ENCODE results near the gene F11. TPM values are rescaled to one million over a fixed set of nuclear protein-coding genes. Genes with fewer than 3 reads are reported as not detected.
"Not testable (repeated sequence)": the region's sequence is repeated elsewhere in the genome, so short reads cannot be mapped to it uniquely, and the experiment has no call there.

The F11 gene
- not detected for total RNA-seq

DNA sequence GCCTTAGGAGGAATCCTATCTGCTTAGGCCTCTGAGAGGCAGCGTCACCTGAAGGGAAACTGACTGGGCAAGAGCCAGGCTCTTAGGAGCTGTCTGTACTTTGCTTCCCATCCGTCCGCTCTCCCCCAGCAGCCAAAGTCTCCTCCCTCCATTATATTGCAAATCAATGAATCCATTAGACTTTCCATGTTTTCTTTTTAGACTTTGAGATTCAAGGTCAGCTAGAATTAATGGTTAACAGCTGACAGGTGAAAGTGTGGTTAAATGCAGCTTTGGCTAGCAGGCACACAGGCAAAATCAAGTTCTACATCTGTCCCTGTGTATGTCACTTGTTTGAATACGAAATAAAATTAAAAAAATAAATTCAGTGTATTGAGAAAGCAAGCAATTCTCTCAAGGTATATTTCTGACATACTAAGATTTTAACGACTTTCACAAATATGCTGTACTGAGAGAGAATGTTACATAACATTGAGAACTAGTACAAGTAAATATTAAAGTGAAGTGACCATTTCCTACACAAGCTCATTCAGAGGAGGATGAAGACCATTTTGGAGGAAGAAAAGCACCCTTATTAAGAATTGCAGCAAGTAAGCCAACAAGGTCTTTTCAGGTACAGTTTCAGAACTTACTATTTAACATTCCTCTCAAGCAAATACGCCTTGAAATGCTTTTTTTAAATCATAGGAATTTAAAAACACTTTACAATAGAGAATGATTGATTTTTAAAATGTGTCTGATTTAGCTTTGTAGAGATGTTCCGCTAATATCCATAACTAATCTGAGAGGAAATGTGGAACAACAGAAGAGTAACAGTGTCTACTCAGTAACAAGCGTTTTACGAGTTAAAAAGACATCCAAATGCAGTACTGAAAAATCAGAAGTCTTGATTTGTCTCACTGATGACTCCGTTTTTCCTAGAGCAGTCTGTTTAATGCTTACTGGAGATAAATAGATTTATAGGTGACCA is at the start of gene F11:
TSS of gene F11 (plus strand) at position 507 of the 970 bp plus-strand sequence. CDS start 948 bp downstream, outside the sequence.
- no peak for DNase-seq

DNA sequence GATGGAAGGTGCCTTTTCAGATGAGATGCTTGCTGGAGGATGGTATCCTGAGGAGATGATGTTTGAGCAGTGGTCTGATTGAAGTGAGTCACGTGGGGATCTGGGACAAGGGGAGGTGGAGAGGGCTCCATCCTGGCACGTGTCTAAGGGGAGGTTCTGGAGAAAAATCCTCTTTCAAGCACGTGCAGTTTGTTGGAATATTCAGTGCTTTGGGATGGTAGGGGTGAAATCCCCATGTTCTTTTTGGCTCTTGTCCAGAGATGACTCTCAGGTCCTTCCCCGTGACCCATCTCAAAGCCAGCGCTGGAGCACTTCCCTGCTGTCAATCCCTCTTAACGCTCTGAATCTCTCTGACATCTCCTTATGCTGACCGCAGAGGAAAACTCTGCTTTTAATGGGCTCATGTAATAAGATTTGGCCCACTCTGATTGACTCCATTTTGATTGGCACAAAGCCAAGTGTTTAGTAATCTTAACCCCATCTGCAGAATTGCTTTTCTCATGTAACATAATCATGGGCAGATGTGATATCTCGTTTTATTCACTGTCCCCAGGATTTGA is 49.4 kb upstream of the F11 start:
- no peak for DNase-seq

DNA sequence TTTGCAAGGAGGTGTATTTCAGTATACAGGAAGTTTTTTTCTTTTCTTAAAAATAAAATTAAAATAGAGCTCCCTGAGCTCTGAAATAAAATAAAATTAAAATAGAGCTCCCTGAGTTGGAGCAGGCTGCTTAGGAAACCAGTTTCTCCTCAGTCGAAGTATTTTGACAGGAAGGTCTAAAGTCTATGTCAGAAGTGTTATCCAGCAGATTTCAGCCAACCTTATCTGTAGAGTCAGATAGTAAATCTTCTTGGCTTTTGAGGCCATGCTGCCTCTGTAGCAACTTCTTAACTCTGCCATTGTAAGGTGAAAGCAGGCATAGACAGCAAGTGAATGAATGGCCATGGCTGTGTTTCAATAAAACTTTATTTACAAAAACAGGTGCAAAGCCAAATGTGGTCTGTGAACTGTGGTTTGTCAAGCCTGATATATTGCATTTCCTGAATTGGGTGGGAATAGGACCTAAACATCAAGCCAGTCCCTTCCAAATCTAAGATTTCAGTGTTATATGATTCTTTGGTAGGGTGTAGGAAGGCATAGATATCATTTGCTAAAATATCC is 48.2 kb upstream of the F11 start:
- no peak for DNase-seq

DNA sequence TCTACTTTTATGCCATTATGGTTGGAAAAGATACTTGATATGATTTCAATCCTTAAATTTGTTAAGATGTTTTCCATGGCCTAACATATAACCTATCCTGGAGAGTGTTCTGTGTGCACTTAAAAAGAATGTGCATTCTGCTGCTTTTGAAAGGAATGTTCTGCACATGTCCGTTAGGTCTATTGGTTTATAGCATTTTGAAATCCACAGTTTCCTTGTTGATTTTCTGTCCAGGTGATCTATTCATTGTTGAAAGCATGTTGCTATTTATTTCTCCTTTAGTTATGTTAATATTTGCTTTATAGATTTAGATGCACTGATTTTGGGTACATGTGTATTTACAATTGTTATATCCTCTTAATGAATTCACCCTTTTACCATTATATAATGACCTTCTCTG is 44.4 kb upstream of the F11 start:
- DNase-seq, result no peak

DNA sequence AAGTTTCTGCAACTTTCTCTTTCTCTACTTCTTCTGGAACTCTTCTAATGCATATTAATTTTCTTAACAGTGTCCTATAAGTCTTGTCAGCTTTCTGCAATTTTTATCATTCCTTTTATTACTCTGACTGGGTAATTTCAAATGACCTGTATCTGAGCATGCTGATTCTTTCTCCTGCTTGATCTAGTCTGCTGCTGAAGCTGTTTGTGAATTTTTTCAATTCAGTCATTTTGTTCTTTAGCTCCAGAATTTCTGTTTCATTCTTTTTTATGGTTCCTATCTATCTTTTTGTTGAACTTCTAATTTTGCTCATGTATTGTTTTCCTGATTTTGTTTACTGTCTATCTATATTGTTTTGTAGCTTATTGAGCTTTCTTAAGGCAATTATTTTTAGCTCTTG is 40.1 kb upstream of the F11 start:
- DNase-seq, result no peak

DNA sequence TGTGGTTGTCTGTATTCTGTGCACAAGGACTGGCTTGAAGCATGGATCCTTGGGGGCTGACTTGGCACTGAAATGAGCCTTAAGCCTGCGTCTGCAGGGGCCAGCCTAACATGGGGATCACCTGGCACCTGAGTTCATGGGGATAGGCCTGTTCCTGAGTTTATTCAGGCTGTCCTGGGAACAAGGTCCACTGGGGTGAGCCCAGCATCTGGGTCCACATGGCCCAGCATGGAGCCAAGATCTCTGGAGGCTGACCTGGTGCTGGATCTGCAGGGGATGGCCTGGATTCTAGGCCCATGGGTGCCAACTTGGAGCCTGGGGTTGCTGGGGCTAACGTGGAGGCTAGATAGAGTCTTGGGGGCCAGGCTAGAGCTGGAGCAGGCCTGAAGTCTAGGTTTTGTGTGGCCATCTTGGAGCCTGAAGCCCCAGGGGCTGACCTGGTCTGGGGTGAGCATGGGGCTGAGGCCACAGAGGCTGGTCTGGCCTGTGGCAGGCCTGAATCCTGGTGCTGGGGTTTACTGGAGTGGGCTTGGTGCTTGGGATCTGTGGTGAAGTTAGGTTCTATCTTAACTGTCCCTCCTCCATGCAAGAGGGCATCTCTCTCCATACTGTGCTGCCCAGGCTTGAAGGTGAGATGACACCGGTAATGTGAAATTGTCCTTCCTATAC is 39.3 kb upstream of the F11 start:
- DNase-seq, result no peak

DNA sequence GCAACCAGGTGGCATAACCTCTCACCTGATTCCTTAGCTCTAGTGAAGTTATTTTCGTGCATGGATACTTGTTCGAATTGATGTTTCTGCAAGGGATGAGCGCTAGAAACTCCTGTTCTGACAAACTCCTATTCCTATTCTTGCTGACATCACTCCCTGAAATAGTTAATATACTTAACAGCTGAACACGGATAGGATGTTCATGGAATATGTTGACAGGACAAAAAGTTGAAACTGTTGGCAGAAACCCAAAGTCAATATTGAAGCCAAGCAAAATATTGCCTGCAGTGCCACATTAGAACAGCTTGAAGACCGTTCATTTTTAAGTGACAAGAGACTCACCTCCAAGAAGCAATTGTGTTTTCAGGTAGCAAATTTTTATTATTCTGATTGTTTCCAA is 38.8 kb upstream of the F11 start, which contains the start of gene KLKB1:
TSS of gene KLKB1 (plus strand) at position 287 of the 400 bp plus-strand sequence. CDS start 689 bp downstream, outside the sequence.
- no peak for DNase-seq

DNA sequence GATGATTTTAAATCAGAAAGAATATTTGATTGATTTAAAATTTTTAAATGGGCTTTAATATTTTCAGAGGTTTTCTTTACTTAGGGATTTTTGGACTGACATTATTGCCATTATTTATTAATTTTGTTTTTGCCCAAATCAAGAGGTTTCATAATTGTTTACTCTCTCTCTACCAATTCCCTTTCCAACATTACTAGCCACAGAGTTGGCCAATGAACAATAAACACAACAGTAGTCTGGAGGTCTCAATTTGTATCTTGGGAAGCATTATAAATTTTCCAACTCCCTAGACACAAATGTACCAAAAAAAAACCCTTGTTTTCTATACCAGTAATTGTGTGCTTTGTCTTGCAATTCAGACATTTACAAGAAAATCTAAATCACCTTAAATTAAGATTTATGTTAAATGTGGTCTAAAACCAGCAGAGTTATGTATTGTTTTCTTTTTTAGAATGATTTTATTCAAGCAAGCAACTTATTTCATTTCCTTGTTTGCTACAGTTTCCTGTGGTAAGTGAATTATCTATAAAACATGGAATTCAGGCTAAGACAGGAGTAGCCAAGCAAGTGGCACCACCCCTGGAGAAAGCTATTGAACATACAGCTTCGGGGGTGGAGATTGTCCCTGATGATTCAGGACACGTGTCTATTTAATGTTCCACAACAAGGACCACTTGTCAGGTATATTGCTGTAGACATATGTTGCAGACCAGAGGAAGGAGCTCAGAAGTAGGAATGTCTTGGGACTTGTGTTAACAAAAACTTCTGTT is 38.1 kb upstream of the F11 start:
- no peak for DNase-seq

DNA sequence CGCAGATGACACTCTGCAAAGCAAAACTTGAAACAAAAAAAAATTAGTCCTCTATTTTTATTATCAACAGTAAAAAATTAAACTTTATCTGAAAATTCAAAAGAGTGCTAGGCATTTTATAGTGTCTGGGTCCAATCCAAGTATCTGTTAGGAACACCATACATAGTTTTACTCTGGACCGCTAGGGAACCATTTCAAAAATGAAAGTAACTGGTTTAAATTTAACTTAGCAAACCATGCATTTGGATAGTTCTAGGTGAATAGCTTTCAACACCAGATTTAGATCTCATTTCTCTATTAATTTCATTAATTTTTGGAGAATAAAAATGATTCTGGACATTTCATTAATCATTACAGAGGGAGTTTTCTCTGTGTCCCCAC is 37.5 kb upstream of the F11 start:
- no peak for DNase-seq

DNA sequence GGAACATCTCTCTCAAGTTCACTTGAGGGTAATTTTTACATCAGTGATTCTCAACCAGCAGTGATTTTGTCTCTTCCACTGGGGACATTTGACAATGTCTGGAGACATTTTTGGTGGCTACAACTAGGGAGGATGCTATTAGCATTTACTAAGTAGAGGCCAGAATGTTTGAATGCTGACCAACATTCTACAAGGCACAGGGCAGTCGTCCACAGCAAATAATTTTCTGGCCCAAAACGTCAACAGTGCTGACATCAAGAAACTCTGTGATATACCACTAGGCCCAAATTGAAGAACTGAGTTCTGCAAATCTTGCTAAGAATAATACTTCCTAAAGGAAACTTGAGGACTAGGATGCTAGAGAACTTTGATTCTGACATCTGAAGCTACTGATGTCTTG is 31.6 kb upstream of the F11 start:
- DNase-seq, result no peak

DNA sequence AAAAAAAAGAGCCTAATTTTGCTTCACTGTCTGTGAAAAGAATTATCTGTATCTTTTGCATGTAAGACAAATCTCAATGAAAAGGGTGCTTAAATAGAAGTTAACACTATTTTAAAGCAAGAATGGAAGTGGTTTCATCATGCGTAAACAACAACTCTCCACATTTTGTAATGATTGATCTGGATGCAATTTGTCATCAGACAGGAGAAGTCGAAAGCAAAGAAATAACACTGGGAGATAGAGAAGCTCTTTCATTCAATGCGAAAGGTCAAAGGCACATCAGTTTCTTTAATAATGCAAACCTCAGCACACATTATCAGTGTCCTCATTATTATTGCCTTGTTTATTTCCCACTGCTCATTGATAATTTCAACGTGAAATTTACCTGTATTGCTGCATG is 29.9 kb upstream of the F11 start:
- DNase-seq, result no peak

DNA sequence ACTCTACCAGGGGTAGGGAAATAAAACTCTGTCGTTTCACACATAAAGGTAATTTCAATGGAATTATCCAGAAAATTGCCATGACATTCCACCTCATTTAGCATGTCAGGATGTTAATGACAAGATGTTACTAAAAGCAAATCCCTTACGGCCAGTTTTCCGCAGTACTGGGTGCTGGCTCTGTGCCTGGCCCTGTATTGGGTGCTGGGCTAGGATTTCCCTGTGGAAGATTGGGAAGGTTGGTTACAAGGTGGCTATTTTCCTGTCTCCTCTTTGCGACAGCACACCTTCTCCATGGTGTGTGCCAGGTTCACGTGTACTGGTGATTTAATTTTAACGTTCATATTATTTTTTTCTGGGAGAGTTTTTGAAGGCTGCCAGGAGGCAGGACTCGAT is 25.5 kb upstream of the F11 start:
- no peak for DNase-seq

DNA sequence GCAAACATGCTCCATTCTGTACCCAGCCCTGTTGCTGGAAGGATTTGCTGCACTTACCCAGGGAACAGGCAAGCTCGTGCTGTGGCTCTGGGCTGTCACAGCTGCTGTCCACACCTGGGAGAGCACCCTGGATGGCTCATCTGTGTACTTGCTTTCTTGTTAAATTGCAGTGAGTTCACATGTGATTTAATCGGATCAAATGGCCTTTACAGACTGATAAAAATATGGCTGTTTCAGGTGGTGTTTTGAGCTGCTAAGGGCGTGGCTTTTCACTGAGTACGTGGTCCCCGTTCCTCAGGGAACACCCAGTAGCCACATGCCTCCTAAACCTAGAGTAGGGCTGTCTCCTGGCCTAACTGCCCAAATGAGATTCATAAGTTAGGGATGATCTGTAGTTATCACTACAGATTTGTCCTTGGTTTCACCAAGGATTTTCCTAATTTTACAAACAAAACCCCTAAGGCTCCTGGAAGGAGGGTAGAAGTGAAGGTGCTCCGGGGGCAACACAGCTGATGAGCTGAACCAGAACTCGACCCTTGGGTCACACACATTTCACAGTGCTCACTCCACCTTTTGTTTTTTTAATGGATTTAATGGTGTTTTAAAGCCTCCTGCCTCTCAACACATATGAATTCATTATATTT is 25.0 kb upstream of the F11 start:
- DNase-seq, result no peak

DNA sequence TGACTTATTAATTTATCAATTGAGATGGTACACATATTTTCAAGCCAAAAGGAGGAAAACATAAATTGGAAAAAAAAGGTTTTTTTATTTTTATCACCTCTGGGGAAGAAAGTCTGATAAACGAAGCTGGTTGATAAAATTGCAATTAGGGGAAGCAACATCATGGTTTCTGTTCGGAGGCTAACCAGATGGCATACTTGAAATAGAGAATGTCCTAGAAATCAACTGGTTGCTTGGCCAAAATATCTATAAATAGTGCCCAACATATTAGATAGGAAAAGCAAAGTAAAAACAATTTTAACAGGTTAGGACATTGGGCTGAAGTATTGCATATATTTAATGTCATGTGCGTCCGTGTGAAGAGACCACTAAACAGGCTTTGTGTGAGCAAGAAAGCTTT is 24.4 kb upstream of the F11 start:
- no peak for DNase-seq

DNA sequence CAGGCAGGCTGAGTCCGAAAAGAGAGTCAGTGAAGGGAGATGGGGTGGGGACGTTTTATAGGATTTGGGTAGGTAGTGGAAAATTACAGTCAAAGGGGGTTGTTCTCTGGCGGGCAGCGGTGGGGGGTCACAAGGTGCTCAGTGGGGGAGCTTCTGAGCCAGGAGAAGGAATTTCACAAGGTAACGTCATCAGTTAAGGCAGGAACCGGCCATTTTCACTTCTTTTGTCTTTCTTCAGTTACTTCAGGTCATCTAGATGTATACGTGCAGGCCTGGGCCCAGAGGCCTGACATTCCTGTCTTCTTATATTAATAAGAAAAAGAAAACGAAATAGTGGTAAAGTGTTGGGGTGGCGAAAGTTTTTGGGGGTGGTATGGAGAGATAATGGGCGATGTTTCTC is 24.0 kb upstream of the F11 start:
- not testable (repeated sequence) for DNase-seq

DNA sequence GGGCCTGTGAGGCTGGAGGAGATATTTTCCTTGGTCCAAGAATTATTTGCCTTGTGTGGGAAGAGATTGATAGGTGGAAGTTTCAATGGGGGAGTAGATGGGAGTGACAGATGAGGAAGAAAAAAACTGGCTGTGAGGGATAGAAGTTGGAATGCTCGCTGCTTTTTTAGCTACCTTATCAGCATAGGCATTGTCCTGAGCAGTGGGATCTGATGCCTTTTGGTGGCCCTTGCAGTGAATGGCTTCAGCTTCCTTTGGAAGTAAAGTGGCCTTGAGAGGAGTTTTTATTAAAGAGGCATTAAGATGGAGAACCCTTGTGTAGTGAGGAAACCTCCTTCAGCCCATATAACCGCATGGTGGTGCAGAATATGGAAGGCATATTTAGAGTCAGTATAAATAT is 22.7 kb upstream of the F11 start:
- DNase-seq, result no peak

DNA sequence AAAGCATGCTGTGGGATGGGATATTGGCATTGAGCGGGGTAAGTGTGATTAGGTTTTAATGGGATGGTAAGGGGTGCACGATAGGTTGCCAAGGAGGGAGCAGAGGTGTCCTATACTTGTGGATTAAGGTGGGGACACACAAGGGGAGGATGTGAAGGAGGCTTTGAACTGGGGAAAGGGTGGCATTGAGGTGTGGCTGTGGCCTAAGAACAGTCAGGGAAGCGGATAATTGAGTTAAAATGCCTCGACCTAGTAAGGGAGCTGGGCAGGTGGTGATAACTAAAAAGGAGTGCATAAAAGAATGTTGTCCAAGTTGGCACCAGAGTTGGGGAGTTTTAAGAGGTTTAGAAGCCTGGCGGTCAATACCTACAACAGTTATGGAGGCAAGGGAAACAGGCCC is 21.2 kb upstream of the F11 start:
- no peak for DNase-seq

DNA sequence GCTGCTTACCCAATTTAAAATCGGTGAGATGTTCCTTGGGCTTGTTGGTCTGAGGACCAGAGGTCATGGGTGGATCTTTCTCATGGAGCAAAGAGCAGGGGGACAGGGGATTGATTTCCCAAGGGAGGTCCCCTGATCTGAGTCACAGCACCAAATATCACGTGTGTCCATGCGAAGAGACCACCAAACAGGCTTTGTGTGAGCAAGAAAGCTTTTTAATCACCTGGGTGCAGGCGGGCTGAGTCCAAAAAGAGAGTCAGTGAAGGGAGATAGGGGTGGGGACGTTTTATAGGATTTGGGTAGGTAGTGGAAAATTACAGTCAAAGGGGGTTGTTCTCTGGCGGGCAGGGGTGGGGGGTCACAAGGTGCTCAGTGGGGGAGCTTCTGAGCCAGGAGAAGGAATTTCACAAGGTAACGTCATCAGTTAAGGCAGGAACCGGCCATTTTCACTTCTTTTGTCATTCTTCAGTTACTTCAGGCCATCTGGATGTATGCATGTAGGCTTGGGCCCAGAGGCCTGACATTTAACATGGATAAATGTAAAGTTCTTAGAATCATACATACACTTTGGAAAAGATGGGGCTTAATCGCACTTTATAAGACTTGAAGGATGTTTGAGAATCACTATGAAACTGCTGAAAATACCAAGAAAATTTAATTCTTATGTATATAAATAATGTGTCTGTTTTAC is 18.8 kb upstream of the F11 start:
- DNase-seq, result not testable (repeated sequence)

DNA sequence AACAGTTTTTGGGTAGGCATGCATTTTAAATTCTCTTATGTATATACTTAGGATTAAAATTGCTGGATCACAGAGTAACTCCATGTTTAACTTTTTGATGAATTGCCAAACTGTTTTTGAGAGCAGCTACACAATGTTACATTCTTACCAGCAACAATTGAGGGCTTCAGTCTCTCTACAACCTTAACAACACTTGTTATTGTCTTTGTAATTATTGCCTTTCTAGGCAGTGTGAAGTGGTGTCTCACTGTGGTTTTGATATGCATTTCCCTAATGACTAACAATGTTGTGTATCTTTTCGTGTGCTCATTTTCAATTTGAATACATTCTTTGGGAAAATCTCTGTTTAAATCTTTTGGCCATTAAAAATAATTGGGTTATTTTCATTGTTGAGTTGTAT is 17.3 kb upstream of the F11 start:
- DNase-seq, result no peak

DNA sequence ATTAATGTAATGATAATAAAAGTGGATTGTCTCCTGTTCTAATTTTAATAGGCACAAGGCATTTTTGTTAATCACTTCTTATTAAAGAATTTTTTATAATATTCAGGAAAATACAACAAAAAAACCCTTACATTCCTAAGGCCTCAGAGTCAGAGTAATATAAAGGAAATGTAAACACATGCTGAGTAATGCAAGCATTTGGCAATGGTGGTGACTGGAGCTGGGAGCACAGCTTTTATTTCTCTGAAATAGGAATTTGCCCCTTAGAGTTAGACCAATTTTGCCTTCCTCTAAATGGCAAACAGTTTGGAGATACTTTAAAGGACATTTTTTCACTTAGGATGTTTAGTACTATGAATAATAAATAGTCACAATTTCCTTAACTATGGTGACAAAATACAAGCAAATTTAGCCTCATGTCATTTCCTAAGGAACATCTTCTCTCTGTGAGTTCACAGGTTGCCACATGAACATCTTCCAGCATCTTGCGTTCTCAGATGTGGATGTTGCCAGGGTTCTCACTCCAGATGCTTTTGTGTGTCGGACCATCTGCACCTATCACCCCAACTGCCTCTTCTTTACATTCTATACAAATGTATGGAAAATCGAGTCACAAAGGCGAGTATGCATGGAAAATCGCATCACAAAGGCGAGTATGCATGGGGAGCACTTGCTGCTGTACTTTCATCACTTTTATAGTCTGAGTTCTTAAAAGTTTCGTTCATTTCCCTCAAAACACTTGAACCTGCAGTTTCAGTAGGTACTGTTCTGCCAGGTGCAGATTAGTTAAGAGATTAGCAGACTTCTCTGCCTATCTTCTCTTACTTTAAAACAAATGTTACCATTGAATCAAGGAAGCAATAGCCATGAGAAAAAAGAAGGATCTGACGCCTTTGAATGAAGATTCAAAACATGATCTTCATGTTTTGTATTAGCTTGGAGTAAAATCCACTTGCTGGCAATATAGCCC is 15.9 kb upstream of the F11 start:
- no peak for DNase-seq
